ENCODE measurements around the gene SIPA1L2. TPM values are rescaled to one million over a fixed set of nuclear protein-coding genes. Genes with fewer than 3 reads are reported as not detected.

The SIPA1L2 gene
- total and polyA plus RNA-seq, 10 of the 15 experiments (the other 5 are each of a cell fraction or from before 2014, with no cell fraction given) = 0.01 to 0.18 TPM; not detected in 8

DNA sequence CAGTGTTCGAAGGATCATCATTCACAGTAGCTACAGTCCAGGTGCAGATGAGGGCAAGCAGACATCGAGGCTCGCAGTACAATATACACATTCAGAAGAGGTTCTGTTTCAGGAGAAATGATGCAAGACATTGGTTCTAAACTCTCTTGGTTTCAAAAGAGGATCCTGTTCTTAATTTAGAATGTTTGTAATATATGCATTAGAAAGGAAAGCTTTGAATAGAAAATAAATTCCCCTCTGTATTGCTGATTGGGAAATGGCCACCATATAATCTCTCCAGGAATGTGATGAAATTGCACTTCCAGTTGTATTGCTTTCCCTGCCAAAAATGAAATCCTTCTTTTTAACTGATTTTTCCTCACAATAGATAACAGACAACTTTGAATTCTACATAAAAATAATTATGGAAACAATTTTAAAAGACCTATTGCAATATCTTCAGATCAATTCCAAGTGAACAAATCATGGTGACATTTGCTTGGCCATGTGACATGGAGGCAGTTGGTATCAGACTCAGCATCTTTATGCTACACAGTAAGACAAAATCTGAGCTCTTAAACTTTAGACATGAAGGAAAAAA, 27.6 kb upstream of the SIPA1L2 start:
- H3K9me3 ChIP-seq (replicated peaks; ENCODE audit: control insufficient read depth, insufficient read depth, low read length) = no peaks in the 10 kb centered on the region
- no TSS peak for BruUV-seq (replicated peaks)
- peaks cover 6% of the 10 kb centered on the region for H3K4me1 ChIP-seq (ENCODE audit: control insufficient read depth, insufficient read depth, low read length)
- H3K79me2 ChIP-seq (ENCODE audit: control insufficient read depth, insufficient read depth, low read length) = no peaks in the 10 kb centered on the region
- no peak overlapping the region for H3K9ac ChIP-seq (ENCODE audit: control insufficient read depth, insufficient read depth, low read length)
- H2AFZ ChIP-seq (ENCODE audit: control insufficient read depth, low read depth, low read length) = no peak overlapping the region
- FAIRE-seq (no peak), ATAC-seq (no peak), DNase-seq (ENCODE audit: low read depth, low spot score) (no peak)
- RAD21 ChIA-PET (ENCODE audit: unreplicated experiment) = interaction anchor here (1.3 kb wide), 1 partner anchor 583 kb away, joined by 3 read pairs; no protein-coding TSS in a partner anchor
- CTCF ChIA-PET = no interaction called here
- intact Hi-C loops (cut with micrococcal nuclease; ENCODE audit: unreplicated experiment) (no loop called here), in situ Hi-C loops (cut with MboI) (no loop called here)
- SMC1A ChIA-PET (ENCODE audit: uncharacterized antibody, unreplicated experiment) = no interaction called here
- 0 out of 4 replicates have a peak, but pooled peaks cover 0 to 2% of the 10 kb centered on the region in 2 experiments for H3K27me3 ChIP-seq (replicated peaks in 1 of 2; ENCODE audit: control insufficient read depth in 2 of 2, insufficient read depth in 2 of 2, low read length in 1 of 2)
- no peak overlapping the region for H3K4me2 ChIP-seq (ENCODE audit: control insufficient read depth, insufficient read depth)
- WGBS (ENCODE audit: insufficient coverage, insufficient replicate concordance, low lambda C conversion rate, missing lambda C conversion rate) = 9% methylated on average over 3 of the region's 3 CpGs
- TF ChIP-seq SMC3 (IDR thresholded peaks at IDR 0.05; ENCODE audit: borderline replicate concordance, low read length) (no peak), CEBPB (IDR thresholded peaks at IDR 0.05; ENCODE audit: borderline replicate concordance in 1 of 2, low read depth in 2 of 2, low read length in 2 of 2) (no peak), TARDBP (IDR thresholded peaks at IDR 0.05; ENCODE audit: borderline replicate concordance) (no peak), CHD1 (IDR thresholded peaks at IDR 0.05; ENCODE audit: low read depth, low read length) (no peak), RFX5 (IDR thresholded peaks at IDR 0.05; ENCODE audit: low read depth, low read length) (no peak), NR2C2 (IDR thresholded peaks at IDR 0.05; ENCODE audit: borderline replicate concordance, control insufficient read depth, insufficient read length, low read depth) (no peak), HDAC6 (IDR thresholded peaks at IDR 0.05; ENCODE audit: unreplicated experiment) (no peak), IKZF1 (conservative IDR thresholded peaks at IDR 0.05) (no peak), TBL1XR1 (IDR thresholded peaks at IDR 0.05; ENCODE audit: low read depth, low read length) (no peak), E2F4 (IDR thresholded peaks at IDR 0.05; ENCODE audit: low read depth, low read length) (no peak), BRCA1 (IDR thresholded peaks at IDR 0.05; ENCODE audit: low read depth, low read length) (no peak), GABPA (IDR thresholded peaks at IDR 0.05; ENCODE audit: low read depth) (no peak), WRNIP1 (IDR thresholded peaks at IDR 0.05; ENCODE audit: borderline replicate concordance, low read depth, low read length) (no peak), STAT3 (IDR thresholded peaks at IDR 0.05; ENCODE audit: low read depth, low read length) (no peak)
- TF ChIP-seq, protein P1, sequence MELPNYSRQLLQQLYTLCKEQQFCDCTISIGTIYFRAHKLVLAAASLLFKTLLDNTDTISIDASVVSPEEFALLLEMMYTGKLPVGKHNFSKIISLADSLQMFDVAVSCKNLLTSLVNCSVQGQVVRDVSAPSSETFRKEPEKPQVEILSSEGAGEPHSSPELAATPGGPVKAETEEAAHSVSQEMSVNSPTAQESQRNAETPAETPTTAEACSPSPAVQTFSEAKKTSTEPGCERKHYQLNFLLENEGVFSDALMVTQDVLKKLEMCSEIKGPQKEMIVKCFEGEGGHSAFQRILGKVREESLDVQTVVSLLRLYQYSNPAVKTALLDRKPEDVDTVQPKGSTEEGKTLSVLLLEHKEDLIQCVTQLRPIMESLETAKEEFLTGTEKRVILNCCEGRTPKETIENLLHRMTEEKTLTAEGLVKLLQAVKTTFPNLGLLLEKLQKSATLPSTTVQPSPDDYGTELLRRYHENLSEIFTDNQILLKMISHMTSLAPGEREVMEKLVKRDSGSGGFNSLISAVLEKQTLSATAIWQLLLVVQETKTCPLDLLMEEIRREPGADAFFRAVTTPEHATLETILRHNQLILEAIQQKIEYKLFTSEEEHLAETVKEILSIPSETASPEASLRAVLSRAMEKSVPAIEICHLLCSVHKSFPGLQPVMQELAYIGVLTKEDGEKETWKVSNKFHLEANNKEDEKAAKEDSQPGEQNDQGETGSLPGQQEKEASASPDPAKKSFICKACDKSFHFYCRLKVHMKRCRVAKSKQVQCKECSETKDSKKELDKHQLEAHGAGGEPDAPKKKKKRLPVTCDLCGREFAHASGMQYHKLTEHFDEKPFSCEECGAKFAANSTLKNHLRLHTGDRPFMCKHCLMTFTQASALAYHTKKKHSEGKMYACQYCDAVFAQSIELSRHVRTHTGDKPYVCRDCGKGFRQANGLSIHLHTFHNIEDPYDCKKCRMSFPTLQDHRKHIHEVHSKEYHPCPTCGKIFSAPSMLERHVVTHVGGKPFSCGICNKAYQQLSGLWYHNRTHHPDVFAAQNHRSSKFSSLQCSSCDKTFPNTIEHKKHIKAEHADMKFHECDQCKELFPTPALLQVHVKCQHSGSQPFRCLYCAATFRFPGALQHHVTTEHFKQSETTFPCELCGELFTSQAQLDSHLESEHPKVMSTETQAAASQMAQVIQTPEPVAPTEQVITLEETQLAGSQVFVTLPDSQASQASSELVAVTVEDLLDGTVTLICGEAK (IDR thresholded peaks at IDR 0.05; ENCODE audit: borderline replicate concordance) = no peak
- TF ChIP-seq, protein P2, sequence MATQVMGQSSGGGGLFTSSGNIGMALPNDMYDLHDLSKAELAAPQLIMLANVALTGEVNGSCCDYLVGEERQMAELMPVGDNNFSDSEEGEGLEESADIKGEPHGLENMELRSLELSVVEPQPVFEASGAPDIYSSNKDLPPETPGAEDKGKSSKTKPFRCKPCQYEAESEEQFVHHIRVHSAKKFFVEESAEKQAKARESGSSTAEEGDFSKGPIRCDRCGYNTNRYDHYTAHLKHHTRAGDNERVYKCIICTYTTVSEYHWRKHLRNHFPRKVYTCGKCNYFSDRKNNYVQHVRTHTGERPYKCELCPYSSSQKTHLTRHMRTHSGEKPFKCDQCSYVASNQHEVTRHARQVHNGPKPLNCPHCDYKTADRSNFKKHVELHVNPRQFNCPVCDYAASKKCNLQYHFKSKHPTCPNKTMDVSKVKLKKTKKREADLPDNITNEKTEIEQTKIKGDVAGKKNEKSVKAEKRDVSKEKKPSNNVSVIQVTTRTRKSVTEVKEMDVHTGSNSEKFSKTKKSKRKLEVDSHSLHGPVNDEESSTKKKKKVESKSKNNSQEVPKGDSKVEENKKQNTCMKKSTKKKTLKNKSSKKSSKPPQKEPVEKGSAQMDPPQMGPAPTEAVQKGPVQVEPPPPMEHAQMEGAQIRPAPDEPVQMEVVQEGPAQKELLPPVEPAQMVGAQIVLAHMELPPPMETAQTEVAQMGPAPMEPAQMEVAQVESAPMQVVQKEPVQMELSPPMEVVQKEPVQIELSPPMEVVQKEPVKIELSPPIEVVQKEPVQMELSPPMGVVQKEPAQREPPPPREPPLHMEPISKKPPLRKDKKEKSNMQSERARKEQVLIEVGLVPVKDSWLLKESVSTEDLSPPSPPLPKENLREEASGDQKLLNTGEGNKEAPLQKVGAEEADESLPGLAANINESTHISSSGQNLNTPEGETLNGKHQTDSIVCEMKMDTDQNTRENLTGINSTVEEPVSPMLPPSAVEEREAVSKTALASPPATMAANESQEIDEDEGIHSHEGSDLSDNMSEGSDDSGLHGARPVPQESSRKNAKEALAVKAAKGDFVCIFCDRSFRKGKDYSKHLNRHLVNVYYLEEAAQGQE (IDR thresholded peaks at IDR 0.05; ENCODE audit: low read depth, low read length) = no peak
- no peaks in the 10 kb centered on the region for H3K36me3 ChIP-seq (ENCODE audit: control insufficient read depth in 2 of 2, insufficient read depth in 2 of 2, low read length in 1 of 2)
- H4K20me1 ChIP-seq (ENCODE audit: control insufficient read depth, insufficient read depth) = no peaks in the 10 kb centered on the region
- POLR2A ChIA-PET = no interaction called here
- no peak overlapping the region for H3K4me3 ChIP-seq
- no peak overlapping the region for H3K27ac ChIP-seq (ENCODE audit: control insufficient read depth, insufficient read depth)

All from GM12878 (cell line).